ENCODE results near the gene NR1H2.

DNA sequence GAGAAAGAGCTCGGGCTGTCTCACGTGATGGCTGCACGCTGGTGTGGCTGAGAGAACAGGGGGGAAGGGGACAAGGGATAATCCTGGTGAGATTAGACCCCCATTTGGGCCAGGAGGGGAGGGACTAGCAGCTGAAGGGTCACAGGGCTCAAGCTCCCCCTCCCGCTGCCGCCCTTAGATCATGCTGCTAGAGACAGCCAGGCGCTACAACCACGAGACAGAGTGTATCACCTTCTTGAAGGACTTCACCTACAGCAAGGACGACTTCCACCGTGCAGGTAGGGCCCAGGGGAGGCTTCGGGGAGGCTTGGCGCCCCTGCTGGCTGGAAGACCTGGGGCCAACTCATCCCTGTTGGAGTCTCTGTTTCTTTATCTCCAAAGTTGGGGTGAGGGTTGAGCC lies 3.3 kb downstream of the NR1H2 start:
- TF ChIP-seq, protein P1, sequence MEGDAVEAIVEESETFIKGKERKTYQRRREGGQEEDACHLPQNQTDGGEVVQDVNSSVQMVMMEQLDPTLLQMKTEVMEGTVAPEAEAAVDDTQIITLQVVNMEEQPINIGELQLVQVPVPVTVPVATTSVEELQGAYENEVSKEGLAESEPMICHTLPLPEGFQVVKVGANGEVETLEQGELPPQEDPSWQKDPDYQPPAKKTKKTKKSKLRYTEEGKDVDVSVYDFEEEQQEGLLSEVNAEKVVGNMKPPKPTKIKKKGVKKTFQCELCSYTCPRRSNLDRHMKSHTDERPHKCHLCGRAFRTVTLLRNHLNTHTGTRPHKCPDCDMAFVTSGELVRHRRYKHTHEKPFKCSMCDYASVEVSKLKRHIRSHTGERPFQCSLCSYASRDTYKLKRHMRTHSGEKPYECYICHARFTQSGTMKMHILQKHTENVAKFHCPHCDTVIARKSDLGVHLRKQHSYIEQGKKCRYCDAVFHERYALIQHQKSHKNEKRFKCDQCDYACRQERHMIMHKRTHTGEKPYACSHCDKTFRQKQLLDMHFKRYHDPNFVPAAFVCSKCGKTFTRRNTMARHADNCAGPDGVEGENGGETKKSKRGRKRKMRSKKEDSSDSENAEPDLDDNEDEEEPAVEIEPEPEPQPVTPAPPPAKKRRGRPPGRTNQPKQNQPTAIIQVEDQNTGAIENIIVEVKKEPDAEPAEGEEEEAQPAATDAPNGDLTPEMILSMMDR (IDR thresholded peaks at IDR 0.05), result no peak
- no peak for TF ChIP-seq POLR2A (IDR thresholded peaks at IDR 0.05)
